Effector CD4-positive, alpha-beta T cell (primary cell): ENCODE results near the gene TNFRSF8.
A peak's percentile ranks its signal among the peaks of the same experiment; 100 is the strongest.

Experiments used
- DNase-seq: peaks from one replicate; pipeline ENCODE4 v3.0.0-alpha.2; 2020

The TNFRSF8 gene

DNA sequence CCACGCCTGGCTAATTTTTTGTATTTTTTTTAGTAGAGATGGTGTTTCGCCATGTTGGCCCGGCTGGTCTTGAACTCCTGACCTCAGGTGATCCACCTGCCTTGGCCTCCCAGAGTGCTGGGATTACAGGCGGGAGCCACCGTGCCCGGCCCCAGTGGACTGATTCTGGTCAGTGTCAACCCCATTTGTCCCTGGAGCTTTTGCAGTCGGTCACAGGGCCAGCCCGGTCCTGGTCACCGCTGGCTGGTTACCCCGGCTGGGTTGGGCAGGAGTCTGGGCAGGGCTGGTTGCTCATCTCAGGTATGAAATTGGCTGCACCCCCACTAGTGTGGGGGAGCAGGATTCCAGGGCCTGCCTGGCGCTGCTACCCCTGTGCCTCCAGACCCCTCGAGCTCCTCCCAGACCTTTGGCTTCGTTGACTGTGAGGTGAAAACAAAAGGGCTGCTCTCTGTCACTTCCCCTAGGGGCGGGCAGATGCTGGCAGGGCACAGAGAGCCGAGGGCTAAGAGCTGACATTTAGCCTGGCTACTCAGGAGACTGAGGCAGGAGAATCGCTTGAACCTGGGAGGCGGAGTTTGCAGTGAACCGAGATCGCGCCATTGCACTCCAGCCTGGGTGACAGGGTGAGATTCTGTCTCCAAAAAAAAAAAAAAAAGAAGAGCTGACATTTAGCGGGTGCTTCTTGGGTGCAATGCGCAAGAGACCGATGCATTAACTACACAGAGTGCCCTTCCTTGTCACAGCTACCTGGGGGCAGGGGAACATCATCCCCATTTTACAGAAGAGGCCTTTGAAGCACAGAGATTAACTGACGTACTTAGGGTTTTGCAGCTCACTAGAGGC, 114.3 kb downstream of the TNFRSF8 start:
- no peak for DNase-seq

GRCh38 chr1:12177999-12178441, 114.9 kb downstream of the TNFRSF8 start:
- DNase-seq = peak; percentile 96

GRCh38 chr1:12178511-12178910, 115.4 kb downstream of the TNFRSF8 start:
- DNase-seq = no peak

DNA sequence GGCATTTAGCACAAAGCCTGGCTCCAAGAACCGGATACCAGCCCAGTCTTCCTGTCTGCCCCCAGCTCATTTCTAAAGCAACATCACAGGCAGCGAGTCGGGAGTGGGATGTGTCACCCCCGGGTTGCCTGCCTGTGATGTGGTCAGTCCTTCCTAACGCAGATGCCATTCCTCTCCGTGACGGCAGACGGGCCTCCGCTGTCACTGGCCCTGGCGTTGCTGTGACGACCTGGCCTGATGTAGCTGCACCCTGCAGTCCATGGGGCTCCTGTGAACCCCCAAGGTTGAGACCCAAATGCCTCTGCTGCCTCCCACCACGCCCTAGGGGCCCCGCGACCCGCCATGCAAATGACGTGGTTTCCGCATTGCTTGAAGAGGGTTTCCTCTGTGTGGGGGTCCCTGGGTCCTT, 116.0 kb downstream of the TNFRSF8 start:
- DNase-seq = peak; percentile 90

GRCh38 chr1:12179676-12180075, 116.6 kb downstream of the TNFRSF8 start:
- no peak for DNase-seq

GRCh38 chr1:12180315-12180714, 117.2 kb downstream of the TNFRSF8 start:
- no peak for DNase-seq

- no peak for DNase-seq
Observed at GRCh38 chr1:12180903-12181302, 117.8 kb downstream of the TNFRSF8 start.

DNA sequence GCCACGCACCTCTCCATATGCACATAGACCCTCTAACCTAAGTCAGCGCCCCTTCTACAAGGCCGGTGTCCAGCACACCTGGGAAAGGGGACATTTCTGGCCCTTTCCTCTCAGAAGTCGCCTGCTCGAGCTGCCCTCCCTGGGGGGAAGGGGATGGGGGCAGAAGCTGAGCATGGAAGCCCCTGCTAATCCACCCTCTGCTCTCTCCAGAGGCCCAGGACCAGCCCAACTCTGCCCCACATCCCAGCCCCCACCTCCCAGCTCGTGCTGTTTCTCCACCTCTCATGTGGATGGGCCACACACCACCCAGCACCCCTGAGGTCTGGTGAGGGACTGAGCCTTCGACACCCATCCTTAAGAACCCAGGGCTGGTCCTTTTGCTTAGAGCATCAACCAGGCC, 118.5 kb downstream of the TNFRSF8 start:
- no peak for DNase-seq

GRCh38 chr1:12182410-12182984, 119.4 kb downstream of the TNFRSF8 start:
- DNase-seq = no peak

DNA sequence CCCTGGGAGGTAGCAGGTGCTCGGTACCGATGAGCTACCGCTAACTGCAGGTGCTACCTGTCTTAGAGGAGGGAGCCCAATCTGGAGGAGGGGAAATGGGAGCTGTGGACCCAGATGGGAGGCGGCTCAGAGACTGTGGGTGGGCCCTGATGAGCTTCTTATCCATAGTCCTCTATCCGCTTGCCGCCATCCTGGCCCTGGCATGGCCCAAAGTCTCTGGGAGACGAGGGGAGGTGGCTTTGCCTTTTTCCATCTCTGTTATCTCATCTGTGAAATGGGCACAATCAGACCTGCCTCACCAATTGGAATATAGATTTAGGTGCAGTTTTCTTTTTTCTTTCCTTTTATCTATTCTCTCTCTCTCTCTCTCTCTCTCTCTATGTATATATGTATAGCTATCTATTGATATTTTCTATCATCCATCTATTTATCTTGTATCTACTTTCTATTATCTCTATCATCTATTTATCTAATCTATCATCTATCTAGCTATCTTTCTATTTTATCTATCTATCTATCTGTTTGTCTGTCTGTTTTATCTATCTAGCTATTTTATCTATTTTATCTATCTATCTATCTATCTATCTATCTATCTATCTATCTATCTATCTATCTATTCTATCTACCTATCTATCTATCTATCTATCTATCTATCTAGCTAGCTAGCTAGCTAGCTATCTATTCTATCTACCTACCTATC, 120.1 kb downstream of the TNFRSF8 start:
- DNase-seq = no peak

GRCh38 chr1:12184008-12184681, 121.0 kb downstream of the TNFRSF8 start:
- DNase-seq = no peak

- DNase-seq = no peak
Observed at GRCh38 chr1:12185036-12185917, 122.2 kb downstream of the TNFRSF8 start.

- no peak for DNase-seq
Observed at GRCh38 chr1:12185918-12186678, 123.0 kb downstream of the TNFRSF8 start.

GRCh38 chr1:12186679-12186985, 123.5 kb downstream of the TNFRSF8 start:
- no peak for DNase-seq

DNA sequence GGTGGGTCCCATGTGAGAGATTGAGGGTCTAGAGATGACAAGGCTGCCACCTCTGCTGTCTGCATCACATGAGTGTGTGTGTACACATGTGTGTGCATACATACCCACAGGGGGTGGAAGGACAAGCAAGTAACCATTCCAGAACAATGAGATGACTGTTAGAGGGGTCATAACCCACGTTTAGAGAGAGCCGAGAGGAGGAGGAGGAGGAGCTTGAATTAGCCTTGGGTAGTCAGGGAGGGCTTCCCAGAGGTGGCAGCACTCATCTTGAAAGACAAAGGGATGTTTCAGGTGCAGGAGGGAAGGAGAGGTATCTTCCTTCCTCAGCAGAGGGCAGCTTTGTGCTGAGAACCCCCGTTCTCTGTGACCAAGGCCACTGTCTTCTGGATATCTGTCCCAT, 125.0 kb downstream of the TNFRSF8 start:
- no peak for DNase-seq

DNA sequence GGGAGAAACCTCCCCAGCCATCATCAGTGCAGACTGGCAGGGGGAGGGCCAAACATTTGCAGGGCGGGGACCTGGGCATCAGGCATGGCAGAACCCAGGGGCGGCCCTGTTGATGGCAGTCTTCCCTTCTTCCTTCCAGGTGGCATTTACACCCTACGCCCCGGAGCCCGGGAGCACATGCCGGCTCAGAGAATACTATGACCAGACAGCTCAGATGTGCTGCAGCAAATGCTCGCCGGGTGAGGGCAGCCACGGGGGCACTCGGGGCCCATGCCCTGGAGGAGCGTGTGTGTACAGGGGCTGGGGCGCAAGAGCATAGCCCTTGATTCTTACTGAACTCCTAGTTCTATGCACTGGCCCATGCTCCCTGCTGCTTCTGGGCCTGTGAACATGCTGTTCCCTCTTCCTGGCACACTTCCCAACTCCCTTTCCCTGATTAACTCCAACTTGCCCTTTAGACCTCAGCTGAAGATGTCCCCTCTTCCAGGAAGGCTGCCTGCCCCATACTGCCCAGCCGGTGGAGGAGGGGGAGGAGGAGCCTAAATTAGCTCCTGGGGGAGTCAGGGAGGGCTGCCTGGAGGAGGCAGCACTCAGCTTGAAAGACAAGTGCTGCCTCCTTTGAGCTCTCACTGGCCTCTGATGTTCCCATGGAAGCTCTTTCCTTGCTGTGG, 125.7 kb downstream of the TNFRSF8 start:
- no peak for DNase-seq

- no peak for DNase-seq
Observed at GRCh38 chr1:12189328-12189682, 126.2 kb downstream of the TNFRSF8 start.

GRCh38 chr1:12191242-12192032, 128.3 kb downstream of the TNFRSF8 start:
- DNase-seq = no peak
